ENCODE results near the gene MICB. TPM values are rescaled to one million over a fixed set of nuclear protein-coding genes. Genes with fewer than 3 reads are reported as not detected.

MICB gene
- polyA plus RNA-seq, 1 donor (not counting 4 experiments of a cell fraction or from before 2014, with no cell fraction given), result 8.6 TPM

DNA sequence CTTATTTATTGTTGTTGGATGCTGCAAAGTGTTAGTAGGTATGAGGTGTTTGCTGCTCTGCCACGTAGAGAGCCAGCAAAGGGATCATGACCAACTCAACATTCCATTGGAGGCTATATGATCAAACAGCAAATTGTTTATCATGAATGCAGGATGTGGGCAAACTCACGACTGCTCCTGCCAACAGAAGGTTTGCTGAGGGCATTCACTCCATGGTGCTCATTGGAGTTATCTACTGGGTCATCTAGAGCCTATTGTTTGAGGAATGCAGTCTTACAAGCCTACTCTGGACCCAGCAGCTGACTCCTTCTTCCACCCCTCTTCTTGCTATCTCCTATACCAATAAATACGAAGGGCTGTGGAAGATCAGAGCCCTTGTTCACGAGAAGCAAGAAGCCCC, 12.1 kb downstream of the MICB start:
- Histone ChIP-seq H3K4me1 (ENCODE audit: control insufficient read depth, extremely low read depth, insufficient read depth, low read length) (no peaks in the 10 kb centered on the region), H3K4me3 (ENCODE audit: control insufficient read depth in 2 of 3, extremely low read depth in 1 of 3, insufficient read depth in 2 of 3, low read depth in 1 of 3, low read length in 3 of 3) (no peak overlapping the region), H3K9ac (ENCODE audit: control insufficient read depth, extremely low read depth, insufficient read depth, low read length) (no peak overlapping the region), H3K79me2 (ENCODE audit: control insufficient read depth, insufficient read depth, low read length) (peaks cover 1% of the 10 kb centered on the region), H4K20me1 (ENCODE audit: control insufficient read depth, extremely low read depth, insufficient read depth, low read length) (no peaks in the 10 kb centered on the region), H2AFZ (ENCODE audit: control insufficient read depth, low read length) (no peak overlapping the region), H3K36me3 (ENCODE audit: control insufficient read depth in 2 of 2, extremely low read depth in 1 of 2, insufficient read depth in 2 of 2, low read length in 2 of 2) (peaks cover 0 to 16% of the 10 kb centered on the region in 2 experiments), H3K9me1 (ENCODE audit: control insufficient read depth, extremely low read depth, insufficient read depth, low read length) (no peaks in the 10 kb centered on the region), H3K9me3 (ENCODE audit: control insufficient read depth, low read depth, low read length) (no peaks in the 10 kb centered on the region), H3K27me3 (ENCODE audit: control insufficient read depth, extremely low read depth, insufficient read depth, low read length) (no peaks in the 10 kb centered on the region), H3K4me2 (ENCODE audit: control insufficient read depth, extremely low read depth, insufficient read depth, low read depth, low read length) (no peak overlapping the region), H3K27ac (ENCODE audit: control insufficient read depth, insufficient read depth, low read length) (no peak overlapping the region)
- TF ChIP-seq, protein P1, sequence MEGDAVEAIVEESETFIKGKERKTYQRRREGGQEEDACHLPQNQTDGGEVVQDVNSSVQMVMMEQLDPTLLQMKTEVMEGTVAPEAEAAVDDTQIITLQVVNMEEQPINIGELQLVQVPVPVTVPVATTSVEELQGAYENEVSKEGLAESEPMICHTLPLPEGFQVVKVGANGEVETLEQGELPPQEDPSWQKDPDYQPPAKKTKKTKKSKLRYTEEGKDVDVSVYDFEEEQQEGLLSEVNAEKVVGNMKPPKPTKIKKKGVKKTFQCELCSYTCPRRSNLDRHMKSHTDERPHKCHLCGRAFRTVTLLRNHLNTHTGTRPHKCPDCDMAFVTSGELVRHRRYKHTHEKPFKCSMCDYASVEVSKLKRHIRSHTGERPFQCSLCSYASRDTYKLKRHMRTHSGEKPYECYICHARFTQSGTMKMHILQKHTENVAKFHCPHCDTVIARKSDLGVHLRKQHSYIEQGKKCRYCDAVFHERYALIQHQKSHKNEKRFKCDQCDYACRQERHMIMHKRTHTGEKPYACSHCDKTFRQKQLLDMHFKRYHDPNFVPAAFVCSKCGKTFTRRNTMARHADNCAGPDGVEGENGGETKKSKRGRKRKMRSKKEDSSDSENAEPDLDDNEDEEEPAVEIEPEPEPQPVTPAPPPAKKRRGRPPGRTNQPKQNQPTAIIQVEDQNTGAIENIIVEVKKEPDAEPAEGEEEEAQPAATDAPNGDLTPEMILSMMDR (optimal IDR thresholded peaks at IDR 0.05 in 1 of 3, IDR thresholded peaks at IDR 0.05 in 1 of 3, conservative IDR thresholded peaks at IDR 0.05 in 1 of 3; ENCODE audit: extremely low read depth in 1 of 3, insufficient read depth in 2 of 3, low read length in 3 of 3), result no peak
- TF ChIP-seq EZH2 (IDR thresholded peaks at IDR 0.05; ENCODE audit: low read length), result no peak
- FAIRE-seq (no peak), DNase-seq (ENCODE audit: low read depth, low spot score) (no peak)
- dilution Hi-C loops (cut with MboI; ENCODE audit: extremely low pct_ligation_motif_present, low sequenced_read_pairs), result no loop called here

GRCh38 chr6:31513456-31514165, 15.7 kb downstream of the MICB start:
- no peaks in the 10 kb centered on the region for H3K36me3 ChIP-seq (ENCODE audit: control insufficient read depth in 2 of 2, extremely low read depth in 1 of 2, insufficient read depth in 2 of 2, low read length in 2 of 2)
- no peaks in the 10 kb centered on the region for H3K4me1 ChIP-seq (ENCODE audit: control insufficient read depth, extremely low read depth, insufficient read depth, low read length)
- no peak overlapping the region for H3K9ac ChIP-seq (ENCODE audit: control insufficient read depth, extremely low read depth, insufficient read depth, low read length)
- DNase-seq (ENCODE audit: low read depth, low spot score) (no peak), FAIRE-seq (no peak)
- H3K79me2 ChIP-seq (ENCODE audit: control insufficient read depth, insufficient read depth, low read length), result no peaks in the 10 kb centered on the region
- H3K4me3 ChIP-seq (ENCODE audit: control insufficient read depth in 2 of 3, extremely low read depth in 1 of 3, insufficient read depth in 2 of 3, low read depth in 1 of 3, low read length in 3 of 3), result no peak overlapping the region
- H3K4me2 ChIP-seq (ENCODE audit: control insufficient read depth, extremely low read depth, insufficient read depth, low read depth, low read length), result no peak overlapping the region
- H3K27ac ChIP-seq (ENCODE audit: control insufficient read depth, insufficient read depth, low read length), result no peak overlapping the region
- no peaks in the 10 kb centered on the region for H3K9me1 ChIP-seq (ENCODE audit: control insufficient read depth, extremely low read depth, insufficient read depth, low read length)
- TF ChIP-seq, protein P1 (optimal IDR thresholded peaks at IDR 0.05 in 1 of 3, IDR thresholded peaks at IDR 0.05 in 1 of 3, conservative IDR thresholded peaks at IDR 0.05 in 1 of 3; ENCODE audit: extremely low read depth in 1 of 3, insufficient read depth in 2 of 3, low read length in 3 of 3), result no peak
- no peak for TF ChIP-seq EZH2 (IDR thresholded peaks at IDR 0.05; ENCODE audit: low read length)
- dilution Hi-C loops (cut with MboI; ENCODE audit: extremely low pct_ligation_motif_present, low sequenced_read_pairs), result no loop called here
- no peaks in the 10 kb centered on the region for H4K20me1 ChIP-seq (ENCODE audit: control insufficient read depth, extremely low read depth, insufficient read depth, low read length)
- no peaks in the 10 kb centered on the region for H3K27me3 ChIP-seq (ENCODE audit: control insufficient read depth, extremely low read depth, insufficient read depth, low read length)
- no peaks in the 10 kb centered on the region for H3K9me3 ChIP-seq (ENCODE audit: control insufficient read depth, low read depth, low read length)
- no peak overlapping the region for H2AFZ ChIP-seq (ENCODE audit: control insufficient read depth, low read length)

All from keratinocyte (primary cell).